ENCODE results near the gene AKR1A1.
"Not testable (repeated sequence)": the region's sequence is repeated elsewhere in the genome, so short reads cannot be mapped to it uniquely, and the experiment has no call there.

The AKR1A1 gene
- 23.5 to 151 (median 55.1) reads per million in 9 experiments for total RNA-seq

DNA sequence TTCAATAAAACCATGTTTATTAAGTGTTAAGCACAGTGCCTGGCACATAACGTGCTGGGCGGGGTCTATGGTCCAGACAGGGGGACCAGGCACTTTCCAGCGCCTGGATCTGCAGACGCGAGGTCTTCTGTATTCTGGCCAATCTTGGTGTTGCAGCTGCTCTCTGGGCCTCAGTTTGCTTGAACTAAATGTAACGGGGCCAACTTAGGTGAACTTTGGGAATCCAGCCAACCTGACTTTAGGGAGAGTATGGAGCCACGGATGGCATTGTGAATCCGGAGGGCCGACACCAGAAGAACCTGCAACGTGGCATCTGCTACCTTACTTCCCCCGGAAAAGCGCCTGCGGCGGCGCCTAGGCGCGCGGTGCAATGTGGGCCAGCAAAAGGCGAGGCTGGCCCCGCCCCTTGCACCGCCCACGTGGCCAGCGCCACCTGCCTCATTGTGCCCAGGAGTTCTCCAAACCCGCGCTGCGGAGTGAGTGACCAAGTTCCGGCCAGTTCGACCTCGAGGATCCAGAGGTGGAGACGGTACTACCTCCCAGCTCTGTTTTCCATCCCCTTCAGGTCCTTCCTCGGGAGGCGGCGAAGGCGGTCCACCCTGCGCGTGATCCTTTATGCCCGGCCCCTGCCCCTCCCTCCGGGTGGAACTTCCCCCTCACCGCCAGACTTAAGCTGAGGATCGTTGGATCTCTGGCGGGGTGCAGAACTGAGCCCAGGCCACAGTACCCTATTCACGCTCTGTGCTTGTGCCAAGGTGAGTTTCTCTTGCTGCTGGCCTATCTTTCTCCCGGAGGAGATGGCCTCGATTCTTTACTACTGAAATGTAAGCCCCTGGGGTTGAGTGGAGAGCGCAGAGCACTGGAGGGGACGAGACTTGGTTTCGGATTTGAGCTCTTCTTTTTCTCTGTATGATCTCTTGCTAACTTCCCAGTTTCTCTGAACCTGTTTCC lies at the start of gene AKR1A1:
AKR1A1 (plus strand) TSS at position 426 of the 951 bp plus-strand sequence. CDS start 10,969 bp downstream, outside the sequence.
- ATAC-seq (replicated peaks) (peak; percentile 93), DNase-seq (peak; percentile 78 to 84 (median 80))
- H3K36me3 Mint-ChIP-seq (ENCODE audit: insufficient read depth): peaks cover 17% of the 10 kb centered on the region
- peaks cover 13 to 23% of the 10 kb centered on the region in 2 donors for H3K4me1 Mint-ChIP-seq (ENCODE audit: low read depth in 2 of 2)
- no peaks in the 10 kb centered on the region for H3K9me3 Mint-ChIP-seq
- no peaks in the 10 kb centered on the region for H3K27me3 Mint-ChIP-seq
- peak within 1 kb of the TSS; percentile 94 to 97 for H3K27ac Mint-ChIP-seq
- peak within 1 kb of the TSS; percentile 96 for H3K4me3 Mint-ChIP-seq

DNA sequence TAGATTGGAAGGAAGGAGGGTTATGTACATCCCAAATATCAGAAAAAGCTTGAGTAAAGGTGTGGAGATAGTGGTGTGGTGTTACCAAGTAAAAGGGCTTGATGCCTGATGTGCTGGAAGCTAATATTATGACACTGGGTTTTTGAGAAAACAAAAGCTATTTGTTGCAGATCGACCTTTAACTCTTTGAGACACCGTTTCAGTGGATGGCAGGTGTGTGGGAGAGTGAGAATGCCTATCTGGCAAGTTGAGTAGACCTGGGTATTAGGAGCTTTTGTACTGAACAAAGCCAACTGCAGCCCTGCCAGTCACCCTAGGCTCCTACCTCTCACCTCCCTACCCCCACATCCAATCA lies 49.1 kb upstream of the AKR1A1 start:
- peak overlapping the region in 1 of 2 donors; percentile 2 for H3K4me3 Mint-ChIP-seq
- ATAC-seq (replicated peaks) (no peak), DNase-seq (no peak)
- peaks cover 5% of the 10 kb centered on the region for H3K36me3 Mint-ChIP-seq (ENCODE audit: insufficient read depth)
- no peak overlapping the region for H3K27ac Mint-ChIP-seq
- no peaks in the 10 kb centered on the region for H3K9me3 Mint-ChIP-seq
- no peaks in the 10 kb centered on the region for H3K27me3 Mint-ChIP-seq
- peaks cover 13 to 19% of the 10 kb centered on the region in 2 donors for H3K4me1 Mint-ChIP-seq (ENCODE audit: low read depth in 2 of 2)

- peaks cover 10% of the 10 kb centered on the region for H3K36me3 Mint-ChIP-seq (ENCODE audit: insufficient read depth)
- no peaks in the 10 kb centered on the region for H3K27me3 Mint-ChIP-seq
- peaks cover 12 to 17% of the 10 kb centered on the region in 2 donors for H3K4me1 Mint-ChIP-seq (ENCODE audit: low read depth in 2 of 2)
- DNase-seq (no peak), ATAC-seq (replicated peaks) (no peak)
- H3K9me3 Mint-ChIP-seq: no peaks in the 10 kb centered on the region
- no peak overlapping the region for H3K27ac Mint-ChIP-seq
- H3K4me3 Mint-ChIP-seq: no peak overlapping the region
These were observed 46.9 kb upstream of the AKR1A1 start for GRCh38 chr1:45503462-45504360.

GRCh38 chr1:45507195-45507594 lies 43.4 kb upstream of the AKR1A1 start:
- H3K4me1 Mint-ChIP-seq (ENCODE audit: low read depth in 2 of 2): no peaks in the 10 kb centered on the region
- H3K36me3 Mint-ChIP-seq (ENCODE audit: insufficient read depth): peaks cover 35% of the 10 kb centered on the region
- H3K27me3 Mint-ChIP-seq: no peaks in the 10 kb centered on the region
- H3K9me3 Mint-ChIP-seq: no peaks in the 10 kb centered on the region
- ATAC-seq (replicated peaks): no peak
- H3K4me3 Mint-ChIP-seq: no peak overlapping the region
- no peak for DNase-seq
- H3K27ac Mint-ChIP-seq: peak overlapping the region in 1 of 2 donors; percentile 27

DNA sequence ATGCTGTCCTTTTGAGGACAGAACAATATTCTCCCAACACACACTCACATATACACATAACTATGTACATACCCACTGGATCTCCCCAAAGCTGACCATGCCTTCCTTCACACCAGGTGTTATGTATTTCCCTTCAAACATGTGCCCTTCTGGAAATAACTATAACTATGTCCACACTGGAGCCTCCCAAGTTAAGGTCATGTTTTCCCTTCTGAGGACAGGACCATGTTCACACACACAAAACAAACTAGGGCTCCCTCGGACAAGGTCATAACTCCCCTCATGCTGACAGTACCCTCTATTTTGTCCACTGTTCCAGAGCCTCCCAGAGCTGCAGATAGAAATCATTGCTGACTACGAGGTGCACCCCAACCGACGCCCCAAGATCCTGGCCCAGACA lies 42.7 kb upstream of the AKR1A1 start:
- ATAC-seq (replicated peaks) (no peak), DNase-seq (no peak)
- no peaks in the 10 kb centered on the region for H3K9me3 Mint-ChIP-seq
- H3K36me3 Mint-ChIP-seq (ENCODE audit: insufficient read depth): peaks cover 40% of the 10 kb centered on the region
- H3K4me3 Mint-ChIP-seq: no peak overlapping the region
- H3K27me3 Mint-ChIP-seq: no peaks in the 10 kb centered on the region
- peak overlapping the region; percentile 27 to 44 for H3K27ac Mint-ChIP-seq
- H3K4me1 Mint-ChIP-seq (ENCODE audit: low read depth in 2 of 2): peaks cover 0 to 2% of the 10 kb centered on the region in 2 donors

- H3K36me3 Mint-ChIP-seq (ENCODE audit: insufficient read depth): peaks cover 41% of the 10 kb centered on the region
- H3K27me3 Mint-ChIP-seq: no peaks in the 10 kb centered on the region
- no peaks in the 10 kb centered on the region for H3K9me3 Mint-ChIP-seq
- no peak overlapping the region for H3K4me3 Mint-ChIP-seq
- no peak for ATAC-seq (replicated peaks)
- H3K27ac Mint-ChIP-seq: peak overlapping the region; percentile 27 to 44
- DNase-seq: no peak
- H3K4me1 Mint-ChIP-seq (ENCODE audit: low read depth in 2 of 2): peaks cover 0 to 2% of the 10 kb centered on the region in 2 donors
These were observed 42.1 kb upstream of the AKR1A1 start for GRCh38 chr1:45508295-45509151.

DNA sequence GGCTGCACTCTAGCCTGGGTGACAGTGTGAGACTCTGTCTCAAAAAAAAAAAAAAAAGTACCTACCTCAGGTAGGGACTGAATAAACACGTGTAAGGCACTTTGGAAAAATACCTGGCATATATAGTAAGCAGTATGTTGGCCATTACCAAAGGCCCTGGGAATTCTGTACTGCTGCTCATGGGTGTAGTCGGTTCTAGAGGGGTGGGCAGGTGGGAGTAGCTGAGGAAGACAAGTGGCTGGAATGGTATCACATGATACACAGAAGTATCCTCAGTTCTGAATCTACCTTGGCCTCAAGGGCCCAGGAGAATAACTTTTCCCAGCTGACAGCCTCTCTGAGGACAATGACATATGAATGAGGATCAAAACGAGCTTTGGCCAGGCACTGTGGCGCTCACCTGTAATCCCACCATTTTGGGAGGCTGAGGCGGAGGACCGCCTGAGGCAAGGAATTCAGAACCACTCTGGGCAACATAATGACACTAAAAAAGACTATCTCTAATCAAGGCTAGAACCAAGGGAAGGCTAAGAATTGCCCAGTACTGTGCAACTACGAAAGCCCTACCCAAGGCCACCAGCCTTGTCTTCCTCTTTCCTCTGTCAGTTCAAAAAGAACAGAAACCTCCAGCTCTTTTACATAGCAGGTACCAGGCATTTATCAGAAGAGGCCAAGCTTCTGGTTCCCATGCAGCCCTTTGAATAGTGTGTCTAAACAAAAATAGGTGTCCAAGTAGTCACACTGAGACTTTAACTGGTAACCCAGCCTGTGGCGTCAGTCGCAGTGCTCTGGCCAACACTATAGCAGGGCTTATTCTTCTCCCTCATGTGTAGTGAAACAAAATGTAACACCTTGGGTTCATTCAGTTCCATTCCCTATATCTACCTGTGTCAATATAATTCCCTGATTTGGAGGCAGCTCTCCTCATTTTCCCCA lies 40.3 kb upstream of the AKR1A1 start:
- ATAC-seq (replicated peaks) (no peak), DNase-seq (no peak)
- Mint-ChIP-seq H3K4me1 (ENCODE audit: low read depth in 2 of 2) (peaks cover 0 to 2% of the 10 kb centered on the region in 2 donors), H3K27ac (peak overlapping the region in 1 of 2 donors; percentile 70), H3K9me3 (no peaks in the 10 kb centered on the region), H3K27me3 (no peaks in the 10 kb centered on the region), H3K4me3 (no peak overlapping the region), H3K36me3 (ENCODE audit: insufficient read depth) (peaks cover 55% of the 10 kb centered on the region)

DNA sequence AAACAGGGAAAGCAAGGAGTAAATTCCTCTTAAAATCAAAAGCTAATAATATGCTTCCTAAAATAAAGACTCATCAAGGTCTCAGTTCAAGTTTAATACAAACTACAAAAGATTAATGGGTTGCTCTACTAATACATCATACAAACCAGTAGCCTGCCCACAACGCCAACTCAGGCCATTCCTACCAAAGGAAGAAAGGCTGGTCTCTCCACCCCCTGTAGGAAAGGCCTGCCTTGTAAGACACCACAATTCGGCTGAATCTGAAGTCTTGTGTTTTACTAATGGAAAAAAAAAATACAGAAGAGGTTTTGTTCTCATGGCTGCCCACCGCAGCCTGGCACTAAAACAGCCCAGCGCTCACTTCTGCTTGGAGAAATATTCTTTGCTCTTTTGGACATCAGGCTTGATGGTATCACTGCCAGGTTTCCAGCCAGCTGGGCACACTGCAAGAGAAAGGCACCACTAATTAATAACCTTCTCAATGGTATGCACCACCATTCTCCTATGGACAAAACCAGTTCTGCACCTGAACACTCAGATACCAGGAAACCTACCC lies 39.6 kb upstream of the AKR1A1 start:
- no peak for ATAC-seq (replicated peaks)
- Mint-ChIP-seq H3K9me3 (no peaks in the 10 kb centered on the region), H3K27ac (peak overlapping the region in 1 of 2 donors; percentile 70), H3K36me3 (ENCODE audit: insufficient read depth) (peaks cover 62% of the 10 kb centered on the region), H3K4me3 (no peak overlapping the region), H3K27me3 (no peaks in the 10 kb centered on the region), H3K4me1 (ENCODE audit: low read depth in 2 of 2) (peaks cover 0 to 4% of the 10 kb centered on the region in 2 donors)
- no peak for DNase-seq

DNA sequence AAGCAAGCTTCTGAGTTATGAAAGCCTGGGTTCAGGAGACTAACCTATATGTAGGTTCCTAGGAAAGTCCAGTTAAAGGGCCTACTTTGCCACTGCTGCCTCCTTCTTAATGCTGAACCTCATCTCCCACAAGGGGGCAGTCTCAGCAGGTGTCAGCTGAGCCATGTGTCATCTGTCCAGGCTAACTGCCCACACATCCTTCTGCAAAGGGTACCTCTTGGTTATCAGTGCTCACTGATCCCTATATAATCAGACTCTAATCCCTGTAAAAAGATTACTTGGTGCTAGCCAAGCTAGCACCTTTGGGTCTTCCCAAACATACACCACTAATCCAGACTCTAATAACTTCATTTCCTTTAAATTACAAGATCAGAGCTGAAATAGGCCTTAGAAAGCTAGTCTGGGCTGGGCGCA lies 38.0 kb upstream of the AKR1A1 start:
- peaks cover 76% of the 10 kb centered on the region for H3K36me3 Mint-ChIP-seq (ENCODE audit: insufficient read depth)
- H3K27ac Mint-ChIP-seq: no peak overlapping the region
- H3K9me3 Mint-ChIP-seq: no peaks in the 10 kb centered on the region
- ATAC-seq (replicated peaks) (peak; percentile 72), DNase-seq (peak; percentile 50 to 54 (median 51))
- peaks cover 4 to 6% of the 10 kb centered on the region in 2 donors for H3K4me1 Mint-ChIP-seq (ENCODE audit: low read depth in 2 of 2)
- no peak overlapping the region for H3K4me3 Mint-ChIP-seq
- no peaks in the 10 kb centered on the region for H3K27me3 Mint-ChIP-seq

DNA sequence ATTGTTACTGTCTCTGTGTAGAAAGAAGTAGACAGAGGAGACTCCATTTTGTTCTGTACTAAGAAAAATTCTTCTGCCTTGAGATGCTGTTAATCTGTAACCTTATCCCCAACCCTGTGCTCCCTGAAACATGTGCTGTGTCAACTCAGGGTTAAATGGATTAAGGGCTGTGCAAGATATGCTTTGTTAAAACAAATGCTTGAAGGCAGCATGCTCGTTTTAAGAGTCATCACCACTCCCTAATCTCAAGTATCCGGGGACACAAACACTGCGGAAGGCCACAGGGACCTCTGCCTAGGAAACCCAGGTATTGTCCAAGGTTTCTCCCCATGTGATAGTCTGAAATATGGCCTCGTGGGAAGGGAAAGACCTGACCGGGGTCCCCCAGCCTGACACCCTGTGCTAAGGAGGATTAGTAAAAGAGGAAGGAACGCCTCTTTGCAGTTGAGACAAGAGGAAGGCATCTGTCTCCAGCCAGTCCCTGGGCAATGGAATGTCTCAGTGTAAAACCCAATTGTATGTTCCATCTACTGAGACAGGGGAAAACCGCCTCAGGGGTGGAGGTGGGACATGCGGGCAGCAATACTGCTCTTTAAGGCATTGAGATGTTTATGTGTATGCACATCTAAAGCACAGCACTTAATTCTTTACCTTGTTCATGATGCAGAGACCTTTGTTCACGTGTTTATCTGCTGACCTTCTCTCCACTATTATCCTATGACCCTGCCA lies 36.9 kb upstream of the AKR1A1 start:
- not testable (repeated sequence) for DNase-seq; ATAC-seq (replicated peaks); H3K4me3 Mint-ChIP-seq; H3K4me1 Mint-ChIP-seq (ENCODE audit: low read depth in 2 of 2); H3K27me3 Mint-ChIP-seq; H3K9me3 Mint-ChIP-seq
- H3K36me3 Mint-ChIP-seq (ENCODE audit: insufficient read depth): peaks cover 80% of the 10 kb centered on the region
- peak overlapping the region in 1 of 2 donors; percentile 38 for H3K27ac Mint-ChIP-seq

GRCh38 chr1:45516036-45516435 lies 34.6 kb upstream of the AKR1A1 start:
- Mint-ChIP-seq H3K4me1 (ENCODE audit: low read depth in 2 of 2) (peaks cover 19 to 20% of the 10 kb centered on the region in 2 donors), H3K4me3 (no peak overlapping the region), H3K27me3 (no peaks in the 10 kb centered on the region), H3K9me3 (no peaks in the 10 kb centered on the region), H3K27ac (no peak overlapping the region), H3K36me3 (ENCODE audit: insufficient read depth) (peaks cover 72% of the 10 kb centered on the region)
- DNase-seq (no peak), ATAC-seq (replicated peaks) (no peak)
